Stimulated activated CD8-positive, alpha-beta memory T cell treated with anti-CD3 and anti-CD28 coated beads, Interleukin-12 subunit alpha, Interleukin-12 subunit beta, amount 100 ng/mL, for 24 hours (primary cell): ENCODE data around the gene CNTN5.
"Not testable (repeated sequence)": the region's sequence is repeated elsewhere in the genome, so short reads cannot be mapped to it uniquely, and the experiment has no call there.

Source experiments
- DNase-seq: peaks from one replicate; pipeline ENCODE4 v3.0.0-alpha.2; 2020; ENCODE audit errors: extremely low read depth

Gene CNTN5

GRCh38 chr11:99275521-99275920 lies 254.8 kb downstream of the CNTN5 start:
- no peak for DNase-seq

- no peak for DNase-seq
Measured at GRCh38 chr11:99277281-99277680, 256.5 kb downstream of the CNTN5 start.

GRCh38 chr11:99279266-99279665 lies 258.5 kb downstream of the CNTN5 start:
- no peak for DNase-seq

GRCh38 chr11:99281331-99281730 lies 260.6 kb downstream of the CNTN5 start:
- DNase-seq, result no peak

- DNase-seq, result not testable (repeated sequence)
Measured at GRCh38 chr11:99297925-99298324, 277.2 kb downstream of the CNTN5 start.

- no peak for DNase-seq
Measured at GRCh38 chr11:99307510-99308088, 286.9 kb downstream of the CNTN5 start.

GRCh38 chr11:99311870-99312269 lies 291.1 kb downstream of the CNTN5 start:
- no peak for DNase-seq

- no peak for DNase-seq
Measured at GRCh38 chr11:99316776-99317520, 296.2 kb downstream of the CNTN5 start.

GRCh38 chr11:99320769-99321290 lies 300.1 kb downstream of the CNTN5 start:
- DNase-seq, result no peak

- no peak for DNase-seq
Measured at GRCh38 chr11:99325847-99326246, 305.1 kb downstream of the CNTN5 start.

- no peak for DNase-seq
Measured at GRCh38 chr11:99327066-99327465, 306.3 kb downstream of the CNTN5 start.

GRCh38 chr11:99327527-99327926 lies 306.8 kb downstream of the CNTN5 start:
- no peak for DNase-seq

GRCh38 chr11:99333621-99334020 lies 312.9 kb downstream of the CNTN5 start:
- no peak for DNase-seq

- no peak for DNase-seq
Measured at GRCh38 chr11:99343117-99343516, 322.4 kb downstream of the CNTN5 start.

- no peak for DNase-seq
Measured at GRCh38 chr11:99349151-99349673, 328.5 kb downstream of the CNTN5 start.

- DNase-seq, result no peak
Measured at GRCh38 chr11:99351624-99352023, 330.9 kb downstream of the CNTN5 start.

- DNase-seq, result no peak
Measured at GRCh38 chr11:99352642-99353041, 331.9 kb downstream of the CNTN5 start.

- no peak for DNase-seq
Measured at GRCh38 chr11:99366546-99366945, 345.8 kb downstream of the CNTN5 start.

GRCh38 chr11:99368583-99368982 lies 347.8 kb downstream of the CNTN5 start:
- no peak for DNase-seq

GRCh38 chr11:99370549-99371216 lies 349.9 kb downstream of the CNTN5 start:
- DNase-seq, result no peak

- DNase-seq, result no peak
Measured at GRCh38 chr11:99371257-99371656, 350.5 kb downstream of the CNTN5 start.

- DNase-seq, result no peak
Measured at GRCh38 chr11:99376463-99376862, 355.7 kb downstream of the CNTN5 start.
